GM12891 (cell line): ENCODE measurements around the gene HCN2.
"Not testable (repeated sequence)": the region's sequence is repeated elsewhere in the genome, so short reads cannot be mapped to it uniquely, and the experiment has no call there.

Experiments
- DNase-seq: peaks from one replicate; pipeline ENCODE4 v3.0.0; 2011; ENCODE audit warnings: low spot score; ENCODE audit not compliant: insufficient read length
- FAIRE-seq: peaks from 2 replicates; lab custom pipeline; 2011; peaks lifted over from hg19 to GRCh38; lab: Jason Lieb, UNC
- PAX5 ChIP-seq: IDR thresholded peaks from 2 replicates; pipeline ENCODE4 v1.6.1; 2011; ENCODE audit warnings: low read length, moderate library complexity, mild to moderate bottlenecking; ENCODE audit not compliant: insufficient read depth, severe bottlenecking
- POLR2A ChIP-seq: IDR thresholded peaks from 2 replicates; pipeline ENCODE4 v1.6.1; 2011; ENCODE audit warnings: low read depth, low read length, control low read depth
- POLR2AphosphoS5 ChIP-seq: IDR thresholded peaks from 2 replicates; pipeline ENCODE4 v1.6.1; 2011; ENCODE audit warnings: low read depth, low read length, control low read depth
- POU2F2 ChIP-seq: IDR thresholded peaks from 2 replicates; pipeline ENCODE4 v1.6.1; 2011; ENCODE audit warnings: low read depth, mild to moderate bottlenecking, control low read depth, low read length, moderate library complexity
- SPI1 ChIP-seq: IDR thresholded peaks from 2 replicates; pipeline ENCODE4 v1.6.1; 2011; ENCODE audit warnings: low read depth, low read length, control low read depth
- TAF1 ChIP-seq: IDR thresholded peaks from 2 replicates; pipeline ENCODE4 v1.6.1; 2011; ENCODE audit warnings: low read depth, low read length, control low read depth

HCN2 gene

GRCh38 chr19:602391-603301 lies 13.0 kb downstream of the HCN2 start:
- TF ChIP-seq POLR2A (no peak), PAX5 (no peak), SPI1 (no peak), POLR2AphosphoS5 (no peak), POU2F2 (no peak), TAF1 (no peak)
- DNase-seq (no peak), FAIRE-seq (no peak)

DNA sequence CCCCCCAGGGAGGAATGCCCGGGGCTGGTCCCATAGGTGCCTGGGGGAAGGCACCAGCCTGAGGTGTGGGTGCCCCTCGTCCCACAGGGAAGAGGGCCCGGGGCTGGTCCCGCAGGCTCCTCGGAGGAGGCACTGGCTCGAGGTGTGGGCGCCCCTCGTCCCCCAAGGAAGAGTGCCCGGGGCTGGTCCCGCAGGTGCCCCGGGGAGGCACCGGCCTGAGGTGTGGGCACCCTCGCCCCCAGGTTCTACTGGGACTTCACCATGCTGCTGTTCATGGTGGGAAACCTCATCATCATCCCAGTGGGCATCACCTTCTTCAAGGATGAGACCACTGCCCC lies 13.6 kb downstream of the HCN2 start:
- FAIRE-seq, DNase-seq: not testable (repeated sequence)

- peak; percentile 38 for FAIRE-seq
- DNase-seq: not testable (repeated sequence)
Observed at GRCh38 chr19:603779-604178, 14.1 kb downstream of the HCN2 start.

- peak; percentile 66 for DNase-seq
- TF ChIP-seq POLR2AphosphoS5: no peak
- TF ChIP-seq TAF1: no peak
- TF ChIP-seq POLR2A: no peak
- no peak for TF ChIP-seq POU2F2
- no peak for TF ChIP-seq PAX5
- no peak for TF ChIP-seq SPI1
- peak; percentile 81 for FAIRE-seq
Observed at GRCh38 chr19:604355-604754, 14.7 kb downstream of the HCN2 start.

- DNase-seq, FAIRE-seq: not testable (repeated sequence)
Observed at GRCh38 chr19:605061-605971, 15.6 kb downstream of the HCN2 start.

GRCh38 chr19:607301-608154 lies 17.8 kb downstream of the HCN2 start:
- no peak for DNase-seq
- no peak for FAIRE-seq
- no peak for TF ChIP-seq POLR2A
- TF ChIP-seq SPI1: no peak

- FAIRE-seq (no peak), DNase-seq (no peak)
- no peak for TF ChIP-seq POU2F2
- no peak for TF ChIP-seq PAX5
- no peak for TF ChIP-seq POLR2AphosphoS5
- TF ChIP-seq SPI1: no peak
- no peak for TF ChIP-seq POLR2A
- no peak for TF ChIP-seq TAF1
Observed at GRCh38 chr19:608155-609003, 18.7 kb downstream of the HCN2 start.

- DNase-seq (no peak), FAIRE-seq (no peak)
- TF ChIP-seq POLR2AphosphoS5 (no peak), POLR2A (no peak), TAF1 (no peak), POU2F2 (no peak), PAX5 (no peak), SPI1 (no peak)
Observed at GRCh38 chr19:609004-609346, 19.3 kb downstream of the HCN2 start.

GRCh38 chr19:610071-610800 lies 20.6 kb downstream of the HCN2 start:
- DNase-seq: no peak
- TF ChIP-seq PAX5: no peak
- FAIRE-seq: no peak
